Esophagus muscularis mucosa (tissue), 4 donors: Measurements from ENCODE around the gene KCNA1.

Experiments used
- EP300 ChIP-seq: sonication (generic); formaldehyde crosslinking; IDR thresholded peaks from one replicate; pipeline ENCODE4 v1.6.1; 2017; ENCODE audit warnings: antibody characterized with exemption
- POLR2A ChIP-seq: fragments of 450-650 bp; IDR thresholded peaks from one replicate; pipeline ENCODE4 v1.6.1; 2017; ENCODE audit warnings: antibody characterized with exemption, moderate library complexity, mild to moderate bottlenecking, low read depth
- POLR2AphosphoS5 ChIP-seq, 2 donors: sonication (generic); formaldehyde crosslinking; IDR thresholded peaks; one replicate each; pipeline ENCODE4 v1.6.1; 2017; ENCODE audit warnings: antibody characterized with exemption in 2 of 2
- TF ChIP-seq, protein P1 (sequence below), 3 experiments: fragments of 200-600 bp in 2 of 3; fragments of 450-650 bp in 1 of 3; sonication (generic) in 2 of 3; IDR thresholded peaks; one replicate each; pipeline ENCODE4 v1.5.1; 2017 to 2019; ENCODE audit warnings: antibody characterized with exemption in 3 of 3, mild to moderate bottlenecking in 2 of 3, moderate library complexity in 1 of 3

DNA sequence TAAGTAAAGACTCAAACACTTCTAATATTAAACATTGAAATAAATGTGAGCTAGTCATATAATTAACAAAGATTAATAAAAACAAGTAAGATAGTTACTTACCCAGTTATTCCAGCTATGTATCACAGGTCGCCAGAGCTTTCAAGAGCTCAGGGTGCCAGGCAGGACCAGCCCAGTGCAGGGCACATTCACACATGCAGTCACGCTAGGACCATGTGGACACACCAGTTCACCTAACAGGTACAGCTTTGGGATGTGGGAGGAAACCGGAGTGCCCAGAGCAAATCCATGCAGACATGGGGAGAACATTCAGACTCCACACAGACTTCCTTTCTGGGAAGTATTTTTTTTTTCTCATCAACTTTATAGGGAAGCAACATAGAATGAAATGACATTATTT lies 39.3 kb upstream of the KCNA1 start:
- TF ChIP-seq POLR2A (no peak), POLR2AphosphoS5 (IDR thresholded peaks at IDR 0.05) (no peak), EP300 (no peak)
- TF ChIP-seq, protein P1, sequence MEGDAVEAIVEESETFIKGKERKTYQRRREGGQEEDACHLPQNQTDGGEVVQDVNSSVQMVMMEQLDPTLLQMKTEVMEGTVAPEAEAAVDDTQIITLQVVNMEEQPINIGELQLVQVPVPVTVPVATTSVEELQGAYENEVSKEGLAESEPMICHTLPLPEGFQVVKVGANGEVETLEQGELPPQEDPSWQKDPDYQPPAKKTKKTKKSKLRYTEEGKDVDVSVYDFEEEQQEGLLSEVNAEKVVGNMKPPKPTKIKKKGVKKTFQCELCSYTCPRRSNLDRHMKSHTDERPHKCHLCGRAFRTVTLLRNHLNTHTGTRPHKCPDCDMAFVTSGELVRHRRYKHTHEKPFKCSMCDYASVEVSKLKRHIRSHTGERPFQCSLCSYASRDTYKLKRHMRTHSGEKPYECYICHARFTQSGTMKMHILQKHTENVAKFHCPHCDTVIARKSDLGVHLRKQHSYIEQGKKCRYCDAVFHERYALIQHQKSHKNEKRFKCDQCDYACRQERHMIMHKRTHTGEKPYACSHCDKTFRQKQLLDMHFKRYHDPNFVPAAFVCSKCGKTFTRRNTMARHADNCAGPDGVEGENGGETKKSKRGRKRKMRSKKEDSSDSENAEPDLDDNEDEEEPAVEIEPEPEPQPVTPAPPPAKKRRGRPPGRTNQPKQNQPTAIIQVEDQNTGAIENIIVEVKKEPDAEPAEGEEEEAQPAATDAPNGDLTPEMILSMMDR (IDR thresholded peaks at IDR 0.05): no peak
